A204.1 (cell line): Measurements from ENCODE around the gene DZANK1.
"Not testable (repeated sequence)": the region's sequence is repeated elsewhere in the genome, so short reads cannot be mapped to it uniquely, and the experiment has no call there.

Source experiments
- FAIRE-seq: peaks from 2 replicates; lab custom pipeline; 2012; peaks lifted over from hg19 to GRCh38; lab: Jason Lieb, UNC

DZANK1 gene

GRCh38 chr20:18466894-18467730 lies at the start of gene DZANK1, which contains the start of gene POLR3F:
TSS of gene DZANK1 (minus strand) at chr20:18467030. CDS start at chr20:18465358, 1,672 bp downstream.
TSS of gene POLR3F (plus strand) at chr20:18467390. CDS start at chr20:18467507, 117 bp downstream.
- peak; percentile 94 for FAIRE-seq

GRCh38 chr20:18515973-18516372 lies 49.1 kb upstream of the DZANK1 start:
- no peak for FAIRE-seq

DNA sequence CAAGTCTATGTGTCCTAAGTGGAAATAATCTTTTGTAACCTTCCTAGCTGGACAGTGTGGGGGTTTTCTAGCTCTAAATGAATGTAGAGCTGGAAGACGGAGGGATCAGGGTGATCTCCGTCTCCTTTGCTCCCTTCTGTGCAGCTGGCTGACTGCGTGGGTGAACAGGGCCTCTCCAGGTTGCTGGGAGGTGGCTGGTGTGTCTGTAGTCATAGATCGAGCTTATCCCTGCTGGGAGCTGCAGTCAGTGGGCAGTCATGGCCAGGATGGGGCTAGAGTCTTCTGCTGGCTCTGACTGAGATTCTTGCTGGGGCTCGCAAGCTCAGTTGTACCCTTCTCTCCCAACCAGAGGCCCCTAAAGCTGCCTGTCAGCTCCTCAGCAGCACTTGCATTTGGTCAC lies 47.3 kb upstream of the DZANK1 start:
- FAIRE-seq, result no peak

GRCh38 chr20:18513208-18513607 lies 46.4 kb upstream of the DZANK1 start:
- FAIRE-seq, result no peak

DNA sequence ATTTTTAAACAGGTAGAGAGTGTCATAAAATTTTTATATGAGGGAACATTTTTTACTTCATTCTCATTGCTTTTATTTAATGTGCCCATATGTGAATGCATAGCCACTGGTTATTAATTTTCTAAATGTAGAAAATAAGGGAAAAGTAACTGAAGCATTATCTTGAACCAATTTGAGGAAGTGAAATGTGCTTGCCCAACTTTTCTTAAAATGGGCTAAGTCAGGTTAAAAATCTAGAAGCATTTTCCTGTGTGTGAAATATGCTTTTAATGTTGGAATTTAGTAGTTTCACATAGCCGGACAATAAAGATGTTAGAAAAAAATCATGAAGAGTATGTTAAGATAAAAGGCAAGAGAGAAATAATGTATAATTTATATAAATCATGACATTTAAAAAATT lies 44.7 kb upstream of the DZANK1 start:
- no peak for FAIRE-seq

GRCh38 chr20:18507218-18508191 lies 40.7 kb upstream of the DZANK1 start, which contains the start of gene SEC23B:
TSS of gene SEC23B (plus strand) at chr20:18507940. CDS start at chr20:18510836, 2,896 bp downstream.
- FAIRE-seq, result peak; percentile 92

DNA sequence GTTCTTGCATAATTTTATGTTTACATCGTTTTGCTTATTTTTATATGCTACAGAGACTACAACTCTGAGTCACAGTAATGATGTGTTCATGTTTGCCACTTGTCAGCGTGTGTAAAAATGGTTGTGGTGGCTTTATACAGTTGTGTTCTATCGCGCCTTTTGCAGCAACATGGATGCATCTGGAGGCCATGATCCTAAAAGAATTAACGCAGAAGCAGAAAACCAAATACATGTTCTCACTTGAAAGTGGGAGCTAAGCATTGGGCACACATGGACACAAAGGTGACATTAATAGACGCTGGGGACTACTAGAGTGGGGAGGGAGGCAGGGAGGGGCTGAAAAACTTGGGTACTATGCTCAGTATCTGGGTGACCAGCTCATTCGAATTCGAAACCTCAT lies 39.9 kb upstream of the DZANK1 start:
- FAIRE-seq, result no peak

- no peak for FAIRE-seq
Measured at GRCh38 chr20:18504479-18505060, 37.7 kb upstream of the DZANK1 start.

DNA sequence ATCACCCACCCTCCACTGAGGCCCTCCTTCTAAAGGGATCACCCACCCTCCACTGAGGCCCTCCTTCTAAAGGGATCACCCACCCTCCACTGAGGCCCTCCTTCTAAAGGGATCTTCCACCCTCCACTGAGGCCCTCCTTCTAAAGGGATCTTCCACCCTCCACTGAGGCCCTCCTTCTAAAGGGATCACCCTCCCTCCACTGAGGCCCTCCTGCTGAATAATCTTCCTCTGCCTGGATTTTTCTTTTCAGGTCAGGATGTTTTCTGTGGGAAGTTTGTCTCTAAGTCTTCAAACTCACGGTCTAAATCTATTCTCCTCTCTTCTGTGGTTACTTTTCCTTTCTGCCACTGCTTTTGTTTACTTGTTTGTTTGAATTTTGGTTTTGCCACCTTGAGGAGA lies 34.8 kb upstream of the DZANK1 start:
- FAIRE-seq, result not testable (repeated sequence)

- no peak for FAIRE-seq
Measured at GRCh38 chr20:18497603-18498002, 30.8 kb upstream of the DZANK1 start.

DNA sequence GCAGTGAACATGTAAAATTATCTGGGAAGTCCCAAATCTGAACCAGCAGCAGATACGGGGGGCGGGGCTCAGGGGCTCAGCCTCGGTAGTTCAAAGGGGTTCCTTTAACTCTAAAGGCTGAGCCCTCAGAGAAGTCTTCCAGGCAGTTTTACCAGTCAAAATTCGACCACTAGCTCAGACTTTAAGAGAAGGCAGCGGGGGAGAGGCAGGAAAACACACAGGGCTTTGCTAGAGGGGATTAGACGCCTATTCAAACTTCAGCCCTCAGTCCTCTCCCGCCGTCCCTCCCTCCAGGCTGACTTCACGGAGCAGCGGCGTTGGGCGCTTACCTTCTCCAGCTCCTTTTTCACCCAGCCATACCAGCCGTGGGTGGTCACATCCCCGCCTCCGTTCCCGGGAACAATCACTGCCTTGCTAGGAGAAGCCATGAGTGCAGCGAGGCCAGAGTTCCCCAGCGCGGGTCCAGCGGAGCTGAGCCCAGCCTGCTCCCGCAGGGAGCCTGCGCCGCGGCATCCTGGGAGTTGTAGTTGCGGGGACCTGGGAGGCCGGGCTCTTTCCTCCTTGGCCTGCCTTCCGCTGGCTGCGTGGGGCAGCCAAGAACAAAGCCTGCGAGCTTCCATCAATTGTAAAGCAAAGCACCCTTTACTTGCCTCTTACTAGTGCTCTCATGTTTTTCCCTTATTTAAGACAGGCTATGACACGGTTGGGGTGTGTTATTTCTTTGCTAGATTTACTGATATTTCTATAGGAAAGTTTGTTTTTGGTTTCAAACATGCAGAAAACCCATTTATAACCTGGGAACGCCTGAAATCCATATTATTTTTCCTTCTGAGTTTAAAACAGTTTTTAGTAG lies 30.1 kb upstream of the DZANK1 start, which contains the start of gene RBBP9:
RBBP9 (minus strand) TSS at position 486 of the 853 bp plus-strand sequence; CDS start at position 428, 58 bp downstream.
- FAIRE-seq, result no peak

- no peak for FAIRE-seq
Measured at GRCh38 chr20:18496042-18496441, 29.2 kb upstream of the DZANK1 start.

GRCh38 chr20:18488301-18488700 lies 21.5 kb upstream of the DZANK1 start:
- no peak for FAIRE-seq

- no peak for FAIRE-seq
Measured at GRCh38 chr20:18481596-18481995, 14.8 kb upstream of the DZANK1 start.

DNA sequence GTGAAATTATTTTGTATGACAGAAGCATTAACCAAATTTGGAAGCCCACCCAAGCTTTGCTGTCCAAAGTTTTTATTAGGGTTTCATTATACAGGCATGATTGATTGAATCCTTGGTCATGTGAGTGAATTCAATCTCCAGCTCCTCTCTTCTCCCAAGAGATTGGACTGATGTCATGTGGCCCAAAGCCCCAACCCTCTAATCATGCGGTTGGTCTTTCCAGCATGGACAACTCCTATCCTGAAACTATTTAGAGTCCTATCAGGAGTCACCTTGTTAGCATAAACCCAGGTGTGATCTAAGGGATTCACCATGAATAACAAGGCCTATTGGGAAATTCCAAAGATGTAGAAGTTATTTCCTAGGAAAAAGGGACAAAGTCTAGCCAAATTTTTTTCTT lies 11.0 kb upstream of the DZANK1 start:
- no peak for FAIRE-seq

GRCh38 chr20:18477218-18477617 lies 10.4 kb upstream of the DZANK1 start:
- no peak for FAIRE-seq

- FAIRE-seq, result no peak
Measured at GRCh38 chr20:18466574-18466893, 296 bp downstream of the DZANK1 start.

GRCh38 chr20:18465536-18466200 lies 1.2 kb downstream of the DZANK1 start:
- no peak for FAIRE-seq

DNA sequence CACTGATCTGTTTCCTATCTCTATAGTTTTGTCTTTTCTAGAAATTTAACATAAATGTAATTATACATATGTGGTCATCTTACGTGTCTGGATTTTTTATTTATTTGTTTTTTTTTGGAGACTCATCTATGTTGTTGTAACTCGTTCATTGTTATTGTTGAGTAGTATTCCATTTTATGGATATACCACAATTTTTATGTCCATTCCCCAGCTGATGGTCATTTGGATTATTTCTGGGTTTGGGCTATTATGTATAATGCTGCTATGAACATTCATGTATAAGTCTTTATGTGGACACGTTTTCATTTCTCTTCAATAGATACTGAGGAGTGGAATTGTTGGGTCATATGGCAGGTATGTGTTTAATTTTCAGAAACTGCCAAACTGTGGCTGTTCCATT lies 10.2 kb downstream of the DZANK1 start:
- no peak for FAIRE-seq

DNA sequence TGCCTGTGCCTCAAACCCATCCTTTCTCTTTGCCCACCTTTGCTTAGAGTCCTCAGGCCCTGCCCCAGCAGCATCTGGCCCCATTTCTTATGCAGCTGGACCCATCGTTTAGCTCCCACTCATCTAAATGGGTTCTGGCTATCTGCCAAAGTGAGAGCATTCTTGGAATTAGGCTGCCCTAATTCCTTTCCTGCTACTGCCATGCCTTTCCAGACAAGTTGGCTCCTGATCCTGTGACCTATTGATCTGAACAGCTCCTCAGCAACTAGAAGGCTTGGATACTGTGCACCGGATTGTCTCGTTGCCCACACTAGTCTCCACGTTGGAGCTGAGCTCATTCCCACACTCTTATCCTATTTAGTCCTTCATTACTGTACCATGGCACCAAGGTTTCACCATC lies 22.9 kb downstream of the DZANK1 start:
- FAIRE-seq, result no peak

DNA sequence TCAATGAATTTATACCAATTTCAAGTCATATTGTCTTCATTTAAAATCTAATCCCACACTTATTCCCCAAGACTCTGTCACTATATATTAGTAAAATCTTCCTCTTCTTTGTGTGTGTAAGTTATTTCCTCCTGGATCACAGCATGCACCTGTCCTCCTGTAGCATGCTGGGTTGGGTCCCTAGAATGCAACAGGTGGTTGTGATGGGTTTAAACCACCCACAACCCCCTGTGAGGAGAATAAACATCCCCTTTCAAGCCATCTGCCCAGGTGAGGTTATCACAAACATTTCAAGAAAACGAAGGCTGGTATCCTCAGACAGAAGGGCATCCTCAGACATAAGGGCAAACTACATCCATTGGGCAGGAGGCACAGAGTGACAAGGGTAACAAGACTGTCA lies 26.4 kb downstream of the DZANK1 start:
- FAIRE-seq, result no peak
